ENCODE data around the gene ADGRV1.
"Not testable (repeated sequence)": the region's sequence is repeated elsewhere in the genome, so short reads cannot be mapped to it uniquely, and the experiment has no call there.

The ADGRV1 gene

DNA sequence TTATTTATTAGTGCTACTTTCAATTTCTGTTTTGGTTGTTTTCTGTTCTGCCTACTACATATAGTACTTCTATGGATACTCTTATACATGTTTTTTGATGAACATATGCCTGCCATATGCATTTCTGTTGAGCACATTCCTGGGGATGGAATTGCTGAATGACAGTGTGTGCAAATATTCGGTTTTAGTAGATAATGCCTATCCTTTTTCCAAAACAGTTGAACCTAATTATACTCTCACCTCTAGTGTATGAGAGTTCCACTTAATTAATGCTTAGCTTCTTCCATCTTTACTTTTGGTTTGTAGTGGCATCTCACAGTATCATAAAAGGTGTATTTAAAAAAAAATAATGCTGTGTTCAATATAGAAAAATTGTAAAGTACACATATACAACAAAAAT is 96.8 kb downstream of the ADGRV1 start:
- no peak for DNase-seq (ENCODE audit: low spot score)

DNA sequence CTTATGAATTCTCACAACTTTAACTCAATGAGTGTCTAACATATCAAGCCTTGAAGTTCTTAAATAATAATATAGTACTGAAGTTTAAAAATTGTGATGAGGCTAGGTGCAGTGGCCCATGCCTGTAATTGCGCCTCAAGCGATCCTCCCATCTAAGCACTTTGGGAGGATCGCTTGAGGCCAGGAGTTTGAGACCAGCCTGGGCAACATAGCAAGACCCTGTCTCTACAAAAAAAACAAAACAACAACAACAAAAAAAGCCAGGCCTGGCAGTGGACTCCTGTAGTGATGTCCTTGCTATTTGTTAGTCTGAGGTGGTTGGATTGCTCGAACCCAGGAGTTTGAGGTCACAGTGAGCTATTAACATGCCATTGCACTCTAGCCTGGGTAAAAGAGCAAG is 98.4 kb downstream of the ADGRV1 start:
- no peak for DNase-seq (ENCODE audit: low spot score)

DNA sequence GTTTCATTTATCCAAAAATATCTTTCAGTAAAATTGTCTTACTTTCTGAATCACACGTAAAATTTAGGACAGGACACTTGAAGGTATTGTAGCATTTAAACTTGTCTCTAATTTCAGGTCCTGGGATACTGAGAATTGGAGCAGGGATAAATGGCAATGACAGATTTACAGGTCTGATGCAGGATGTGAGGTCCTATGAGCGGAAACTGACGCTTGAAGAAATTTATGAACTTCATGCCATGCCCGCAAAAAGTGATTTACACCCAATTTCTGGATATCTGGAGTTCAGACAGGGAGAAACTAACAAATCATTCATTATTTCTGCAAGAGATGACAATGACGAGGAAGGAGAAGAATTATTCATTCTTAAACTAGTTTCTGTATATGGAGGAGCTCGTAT is 99.2 kb downstream of the ADGRV1 start:
- DNase-seq (ENCODE audit: low spot score), result no peak

- no peak for DNase-seq (ENCODE audit: low spot score)
Measured at GRCh38 chr5:90658620-90659019, 100.0 kb downstream of the ADGRV1 start.

DNA sequence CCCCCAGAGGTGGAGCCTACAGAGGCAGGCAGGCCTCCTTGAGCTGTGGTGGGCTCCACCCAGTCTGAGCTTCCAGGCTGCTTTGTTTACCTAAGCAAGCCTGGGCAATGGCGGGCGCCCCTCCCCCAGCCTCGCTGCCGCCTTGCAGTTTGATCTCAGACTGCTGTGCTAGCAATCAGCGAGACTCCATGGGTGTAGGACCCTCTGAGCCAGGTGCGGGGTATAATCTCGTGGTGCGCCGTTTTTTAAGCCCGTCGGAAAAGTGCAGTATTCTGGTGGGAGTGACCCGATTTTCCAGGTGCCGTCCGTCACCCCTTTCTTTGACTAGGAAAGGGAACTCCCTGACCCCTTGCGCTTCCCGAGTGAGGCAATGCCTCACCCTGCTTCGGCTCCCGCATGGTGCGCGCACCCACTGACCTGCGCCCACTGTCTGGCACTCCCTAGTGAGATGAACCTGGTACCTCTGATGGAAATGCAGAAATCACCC is 109.5 kb downstream of the ADGRV1 start:
- not testable (repeated sequence) for DNase-seq (ENCODE audit: low spot score)

DNA sequence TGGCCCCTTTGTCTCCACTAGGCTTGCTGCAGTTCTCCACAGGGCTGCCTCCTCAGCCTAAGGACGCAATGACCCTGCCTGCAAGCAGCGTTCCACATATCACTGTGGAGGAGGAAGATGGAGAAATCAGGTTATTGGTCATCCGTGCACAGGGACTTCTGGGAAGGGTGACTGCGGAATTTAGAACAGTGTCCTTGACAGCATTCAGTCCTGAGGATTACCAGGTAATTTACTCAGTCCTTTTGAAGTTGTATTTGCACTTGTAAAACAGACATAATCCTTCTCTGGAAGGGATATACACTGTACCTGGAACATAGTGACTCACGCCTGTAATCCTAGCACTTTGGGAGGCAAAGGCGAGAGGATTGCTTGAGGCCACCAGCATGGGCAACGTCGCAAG is 116.6 kb downstream of the ADGRV1 start:
- DNase-seq (ENCODE audit: low spot score), result no peak

GRCh38 chr5:90680921-90681563 is 122.4 kb downstream of the ADGRV1 start:
- no peak for DNase-seq (ENCODE audit: low spot score)

GRCh38 chr5:90682278-90682677 is 123.7 kb downstream of the ADGRV1 start:
- no peak for DNase-seq (ENCODE audit: low spot score)

GRCh38 chr5:90685425-90686022 is 126.9 kb downstream of the ADGRV1 start:
- DNase-seq (ENCODE audit: low spot score), result no peak

GRCh38 chr5:90686363-90686762 is 127.8 kb downstream of the ADGRV1 start:
- not testable (repeated sequence) for DNase-seq (ENCODE audit: low spot score)

DNA sequence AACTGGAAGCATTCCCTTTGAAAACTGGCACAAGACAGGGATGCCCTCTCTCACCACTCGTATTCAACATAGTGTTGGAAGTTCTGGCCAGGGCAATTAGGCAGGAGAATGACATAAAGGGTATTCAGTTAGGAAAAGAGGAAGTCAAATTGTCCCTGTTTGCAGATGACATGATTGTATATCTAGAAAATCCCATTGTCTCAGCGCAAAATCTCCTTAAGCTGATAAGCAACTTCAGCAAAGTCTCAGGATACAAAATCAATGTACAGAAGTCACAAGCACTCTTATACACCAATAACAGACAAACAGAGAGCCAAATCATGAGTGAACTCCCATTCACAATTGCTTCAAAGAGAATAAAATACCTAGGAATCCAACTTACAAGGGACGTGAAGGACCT is 128.9 kb downstream of the ADGRV1 start:
- not testable (repeated sequence) for DNase-seq (ENCODE audit: low spot score)

DNA sequence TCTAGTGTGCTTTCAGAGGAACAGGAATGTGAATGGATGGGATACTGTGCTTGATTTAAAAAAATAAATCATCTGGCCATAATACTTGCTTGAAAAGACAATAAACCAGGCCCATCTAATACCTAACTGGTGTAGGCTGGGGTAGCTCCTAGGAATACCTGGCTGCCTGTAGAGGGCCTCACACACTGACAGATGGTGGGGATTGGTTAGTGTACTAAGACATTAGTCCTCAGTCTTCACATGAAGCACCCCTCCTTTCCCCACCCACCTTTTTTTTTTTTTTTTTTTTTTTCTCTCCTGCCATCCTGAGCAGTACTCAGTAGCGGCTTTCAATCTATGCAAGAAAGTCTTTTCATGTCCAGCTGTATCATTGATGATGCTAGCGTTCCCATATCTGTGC is 130.5 kb downstream of the ADGRV1 start:
- DNase-seq (ENCODE audit: low spot score), result no peak

DNA sequence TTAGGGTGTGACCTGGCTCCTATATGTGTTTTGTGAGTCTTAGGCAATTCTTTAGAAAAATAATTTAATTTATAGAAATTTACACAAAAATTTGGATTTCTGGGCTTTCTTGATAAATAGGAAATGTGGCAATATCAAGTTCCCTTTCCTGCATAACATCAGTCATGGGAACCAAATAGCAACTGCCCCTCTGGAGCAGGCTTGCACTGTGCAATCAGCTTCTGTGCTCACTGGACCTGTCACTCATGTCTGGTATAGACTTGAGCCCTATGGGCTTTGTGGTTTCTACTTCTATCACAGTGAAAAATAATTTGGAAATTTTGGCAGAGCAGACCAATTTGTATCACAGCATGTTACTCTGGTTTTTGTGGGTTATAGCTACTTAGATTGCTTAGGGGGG is 131.7 kb downstream of the ADGRV1 start:
- no peak for DNase-seq (ENCODE audit: low spot score)

DNA sequence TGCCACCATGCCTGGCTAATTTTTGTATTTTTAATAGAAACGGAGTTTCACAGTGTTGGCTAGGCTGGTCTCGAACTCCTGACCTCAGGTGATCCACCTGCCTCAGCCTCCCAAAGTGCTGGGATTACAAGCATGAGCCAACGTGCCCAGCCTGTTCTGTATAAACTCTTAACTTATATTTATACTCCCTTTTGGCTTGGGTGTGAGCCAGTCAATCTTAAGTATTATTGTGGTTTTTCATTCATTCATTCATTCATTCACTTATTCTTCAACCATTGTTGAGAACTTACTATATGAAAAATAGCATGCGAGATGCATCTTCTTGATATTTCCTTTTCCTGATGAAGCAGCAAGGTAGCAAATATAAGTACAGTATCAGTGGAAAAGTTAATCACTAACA is 132.9 kb downstream of the ADGRV1 start:
- DNase-seq (ENCODE audit: low spot score), result no peak

- DNase-seq (ENCODE audit: low spot score), result no peak
Measured at GRCh38 chr5:90696153-90696552, 137.6 kb downstream of the ADGRV1 start.

DNA sequence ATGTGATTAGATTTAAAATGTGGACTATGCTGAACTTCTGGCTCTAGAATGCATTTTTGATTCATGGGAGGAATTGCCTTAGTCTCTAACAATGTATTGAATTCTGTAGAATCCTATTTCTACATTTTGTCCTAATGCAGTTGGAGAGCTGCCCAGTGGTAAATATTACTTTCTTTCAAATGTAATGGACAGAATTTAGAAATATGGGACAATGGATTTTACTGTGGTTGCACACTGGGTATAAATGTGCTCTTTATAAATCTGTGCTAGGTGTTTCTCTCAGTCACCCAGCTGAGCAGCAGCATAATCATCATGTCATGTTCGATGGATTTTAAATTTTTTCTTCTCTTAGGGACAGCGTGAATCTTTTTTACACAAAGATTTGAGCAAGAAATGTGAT is 141.7 kb downstream of the ADGRV1 start:
- DNase-seq (ENCODE audit: low spot score), result no peak

DNA sequence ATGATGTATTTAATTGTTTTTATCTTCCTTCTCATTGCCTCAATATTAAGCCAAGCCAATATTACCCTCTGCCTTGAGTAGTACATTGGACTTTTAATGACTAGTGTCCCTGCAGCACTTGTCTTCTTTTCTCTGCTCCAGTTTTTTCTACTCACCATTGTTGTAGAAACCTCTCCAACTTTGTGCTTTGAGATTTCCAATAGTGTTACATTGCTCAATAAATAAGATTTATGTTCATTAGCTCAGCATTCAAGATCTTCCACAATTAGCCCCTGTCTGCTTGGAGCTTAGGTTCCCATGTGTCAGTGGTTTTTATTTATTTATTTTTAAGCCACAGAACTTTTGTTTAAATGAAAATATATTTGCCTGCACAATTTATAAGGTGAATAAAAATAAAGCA is 145.3 kb downstream of the ADGRV1 start:
- no peak for DNase-seq (ENCODE audit: low spot score)

GRCh38 chr5:90707698-90708097 is 149.1 kb downstream of the ADGRV1 start:
- DNase-seq (ENCODE audit: low spot score), result no peak

DNA sequence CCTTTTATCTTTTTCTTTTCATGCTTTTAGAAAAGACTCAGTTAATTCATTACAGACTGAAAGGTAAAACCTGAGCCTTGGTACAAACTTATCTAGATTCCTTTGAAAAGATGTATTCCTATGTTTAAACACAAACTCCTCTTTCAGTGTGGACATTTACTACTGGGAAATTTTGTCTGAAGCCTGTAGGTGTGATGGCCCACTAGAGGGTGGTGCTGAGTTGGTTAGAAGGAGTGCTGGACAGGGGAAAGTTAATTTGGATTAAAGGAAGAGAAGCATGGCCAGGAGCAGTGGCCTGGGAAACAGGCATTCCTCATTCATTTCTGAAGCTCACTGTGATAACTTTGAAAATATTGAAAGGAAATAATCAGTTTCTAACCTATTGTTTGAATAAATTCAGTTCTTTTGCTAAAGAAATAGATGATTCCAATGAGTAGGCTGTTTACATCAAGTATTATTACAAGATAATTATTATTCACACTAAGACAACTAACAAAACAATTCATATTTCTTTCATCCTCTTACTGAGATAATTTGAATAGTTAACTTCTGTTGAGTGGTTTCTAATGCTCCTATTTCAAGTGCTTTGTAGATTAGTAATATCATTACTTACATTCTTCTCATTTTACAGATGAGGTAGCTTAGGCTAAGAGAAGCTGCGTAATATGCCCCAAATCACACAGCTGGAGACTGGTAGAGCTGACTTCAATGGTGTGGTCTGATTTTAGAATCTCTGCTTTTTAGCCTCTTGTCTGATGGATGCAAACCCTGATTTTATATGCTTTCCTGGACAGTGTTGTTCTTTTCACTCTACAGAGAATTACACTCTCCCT is 150.9 kb downstream of the ADGRV1 start:
- no peak for DNase-seq (ENCODE audit: low spot score)

- no peak for DNase-seq (ENCODE audit: low spot score)
Measured at GRCh38 chr5:90718387-90718786, 159.8 kb downstream of the ADGRV1 start.

- no peak for DNase-seq (ENCODE audit: low spot score)
Measured at GRCh38 chr5:90739567-90739966, 181.0 kb downstream of the ADGRV1 start.

- no peak for DNase-seq (ENCODE audit: low spot score)
Measured at GRCh38 chr5:90740244-90740799, 181.7 kb downstream of the ADGRV1 start.

Data from left forelimb (tissue), 1 donor.